GM23338 (cell line): ENCODE results near the gene SPNS1. TPM values are rescaled to one million over a fixed set of nuclear protein-coding genes. Genes with fewer than 3 reads are reported as not detected.

Experiments
- ATAC-seq: fragments of 200-7000 bp; cut with Tn5 transposase; 3 replicates; pipeline ENCODE4 v1.9.1; 2020
- DNase-seq: peaks from one replicate; pipeline ENCODE4 v3.0.0-alpha.2; 2015; ENCODE audit warnings: low spot score
- H2AFZ ChIP-seq: fragments of 200-600 bp; sonication (generic); 2 replicates; pipeline ENCODE4 v1.8.0; 2016; ENCODE audit warnings: antibody characterized with exemption, mild to moderate bottlenecking, moderate library complexity
- H3F3A ChIP-seq: fragments of 200-600 bp; sonication (generic); replicated peaks from 2 replicates; pipeline ENCODE4 v1.8.0; 2017; ENCODE audit warnings: antibody characterized with exemption, mixed run types, low read depth
- H3K27ac ChIP-seq: fragments of 200-600 bp; sonication (generic); 2 replicates; pipeline ENCODE4 v1.6.1; 2016; ENCODE audit warnings: low read depth
- H3K27me3 ChIP-seq: fragments of 200-600 bp; sonication (generic); 2 replicates; pipeline ENCODE4 v1.8.0; 2016; ENCODE audit warnings: mild to moderate bottlenecking, mixed run types, moderate library complexity; ENCODE audit not compliant: insufficient read depth
- H3K36me3 ChIP-seq: fragments of 200-600 bp; sonication (generic); 2 replicates; pipeline ENCODE4 v1.8.0; 2016; ENCODE audit warnings: mild to moderate bottlenecking; ENCODE audit not compliant: insufficient read depth
- H3K4me1 ChIP-seq: fragments of 200-600 bp; sonication (generic); 2 replicates; pipeline ENCODE4 v1.8.0; 2016; ENCODE audit warnings: mild to moderate bottlenecking, moderate library complexity; ENCODE audit not compliant: insufficient read depth
- H3K4me2 ChIP-seq: fragments of 200-600 bp; sonication (generic); 2 replicates; pipeline ENCODE4 v1.7.1; 2017; ENCODE audit warnings: mixed run types
- H3K4me3 ChIP-seq: fragments of 200-600 bp; sonication (generic); 2 replicates; pipeline ENCODE4 v1.6.1; 2016; ENCODE audit warnings: mixed run types
- H3K79me2 ChIP-seq: fragments of 200-600 bp; sonication (generic); replicated peaks from 2 replicates; pipeline ENCODE4 v1.8.0; 2017; ENCODE audit warnings: mild to moderate bottlenecking; ENCODE audit not compliant: insufficient read depth
- H3K9me2 ChIP-seq: fragments of 200-600 bp; sonication (generic); 2 replicates; pipeline ENCODE4 v1.8.0; 2017; ENCODE audit not compliant: insufficient read depth
- H4K20me1 ChIP-seq: fragments of 200-600 bp; sonication (generic); replicated peaks from 2 replicates; pipeline ENCODE4 v1.8.0; 2017; ENCODE audit warnings: mild to moderate bottlenecking; ENCODE audit not compliant: insufficient read depth
- H3K27ac Mint-ChIP-seq: 2 replicates; pipeline ENCODE4 v1.8.0; 2020; ENCODE audit warnings: inconsistent platforms, mild to moderate bottlenecking, moderate library complexity, mixed read lengths
- H3K27me3 Mint-ChIP-seq: 3 replicates; pipeline ENCODE4 v1.8.0; 2022; ENCODE audit warnings: low read depth, mild to moderate bottlenecking, moderate library complexity, mixed read lengths, inconsistent platforms; ENCODE audit not compliant: insufficient read depth, poor library complexity
- H3K36me3 Mint-ChIP-seq: 3 replicates; pipeline ENCODE4 v1.8.0; 2021; ENCODE audit warnings: low read depth, mild to moderate bottlenecking, inconsistent platforms, moderate library complexity, mixed read lengths
- H3K4me1 Mint-ChIP-seq: 3 replicates; pipeline ENCODE4 v1.8.0; 2020; ENCODE audit warnings: mild to moderate bottlenecking, inconsistent platforms, mixed read lengths
- H3K4me3 Mint-ChIP-seq: 3 replicates; pipeline ENCODE4 v1.8.0; 2021; ENCODE audit warnings: moderate library complexity, mild to moderate bottlenecking, inconsistent platforms, mixed read lengths
- H3K9me3 Mint-ChIP-seq: 3 replicates; pipeline ENCODE4 v1.8.0; 2020; ENCODE audit warnings: moderate library complexity, mild to moderate bottlenecking, inconsistent platforms, mixed read lengths
- CREB1 ChIP-seq: fragments of 250-450 bp; sonication (Bioruptor Pico); IDR thresholded peaks from 2 replicates; pipeline ENCODE4 v1.5.0; 2020; ENCODE audit warnings: low read depth, mild to moderate bottlenecking, moderate library complexity
- CTCF ChIP-seq, 2 experiments: fragments of 200-600 bp in 1 of 2; sonication (generic) in 1 of 2; conservative IDR thresholded peaks; 2 replicates each; pipeline versions ENCODE4 v1.5.1 to v1.6.1; 2016 to 2017; ENCODE audit warnings: antibody characterized with exemption in 2 of 2, low read depth in 2 of 2, mild to moderate bottlenecking in 2 of 2, moderate library complexity in 1 of 2
- NANOG ChIP-seq: IDR thresholded peaks from 2 replicates; pipeline ENCODE4 v1.6.1; 2016; ENCODE audit warnings: antibody characterized with exemption, borderline replicate concordance
- ZNF331 ChIP-seq: fragments of 250-450 bp; sonication (Bioruptor Pico); IDR thresholded peaks from 2 replicates; pipeline ENCODE4 v1.5.0; 2020; ENCODE audit warnings: low read depth, mild to moderate bottlenecking, moderate library complexity
- polyA plus RNA-seq: library from polyadenylated mRNA; unstranded; fragments of >200 nt; fragmentation: Nextera tagmentation; extraction: Ambion mirVana; gene quantifications from 2 replicates; pipeline ENCODE4 v1.2.1, GENCODE V29; 2016
- total RNA-seq: library from RNA; depleted of rRNA; stranded (reverse); fragments of >200 nt; shearing (Covaris generic); gene quantifications from 2 replicates; pipeline ENCODE4 v1.2.3, GENCODE V29; 2014
- TF ChIP-seq, protein P1 (sequence below): IDR thresholded peaks from one replicate; pipeline ENCODE4 v1.6.1; 2018; ENCODE audit warnings: antibody characterized with exemption; ENCODE audit not compliant: unreplicated experiment
- TF ChIP-seq, protein P2 (sequence below): fragments of 250-450 bp; sonication (Bioruptor Pico); IDR thresholded peaks from 2 replicates; pipeline ENCODE4 v1.5.0; 2020; ENCODE audit warnings: mild to moderate bottlenecking, moderate library complexity
- TF ChIP-seq, protein P3 (sequence below): IDR thresholded peaks from 2 replicates; pipeline ENCODE4 v1.6.1; 2016; ENCODE audit warnings: antibody characterized with exemption

Gene SPNS1
- total and polyA plus RNA-seq, 2 experiments from 2014 or later: 37.2 to 48.5 TPM

DNA sequence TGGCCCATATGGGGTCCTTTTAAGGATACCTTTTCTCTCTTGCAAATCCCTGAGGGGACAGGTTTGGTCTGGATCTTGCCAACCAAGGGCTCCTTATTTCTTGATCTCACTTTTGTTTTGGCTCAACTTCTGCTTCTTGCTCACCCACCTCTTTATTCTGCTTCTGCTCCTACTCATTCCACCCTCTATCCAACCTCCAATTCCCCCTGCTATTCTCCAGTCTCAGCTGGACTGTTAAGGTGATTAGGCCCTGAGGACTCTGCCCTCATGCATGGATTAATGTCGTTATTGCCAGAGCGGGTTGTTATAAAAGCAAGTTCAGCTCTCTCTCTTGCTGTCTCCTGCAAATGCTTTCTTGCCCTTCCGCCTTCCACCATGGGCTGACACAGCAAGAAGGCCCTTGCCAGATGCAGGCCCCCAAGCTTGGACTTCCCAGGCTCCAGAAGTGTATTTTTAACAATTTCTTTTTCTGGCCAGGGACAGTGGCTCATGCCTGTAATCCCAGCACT is 40.0 kb downstream of the SPNS1 start:
- Mint-ChIP-seq H3K27ac (no peak overlapping the region), H3K36me3 (no peaks in the 10 kb centered on the region), H3K27me3 (peaks cover 3% of the 10 kb centered on the region), H3K4me1 (no peaks in the 10 kb centered on the region), H3K4me3 (no peak overlapping the region), H3K9me3 (no peaks in the 10 kb centered on the region)
- DNase-seq (no peak), ATAC-seq (no peak)
- Histone ChIP-seq H3K36me3 (no peaks in the 10 kb centered on the region), H3F3A (no peaks in the 10 kb centered on the region), H3K4me2 (no peak overlapping the region), H3K27ac (no peak overlapping the region), H3K4me1 (no peaks in the 10 kb centered on the region), H3K27me3 (no peaks in the 10 kb centered on the region), H3K79me2 (no peaks in the 10 kb centered on the region), H4K20me1 (no peaks in the 10 kb centered on the region), H2AFZ (no peak overlapping the region), H3K9me2 (no peaks in the 10 kb centered on the region), H3K4me3 (no peak overlapping the region)
- TF ChIP-seq, protein P1, sequence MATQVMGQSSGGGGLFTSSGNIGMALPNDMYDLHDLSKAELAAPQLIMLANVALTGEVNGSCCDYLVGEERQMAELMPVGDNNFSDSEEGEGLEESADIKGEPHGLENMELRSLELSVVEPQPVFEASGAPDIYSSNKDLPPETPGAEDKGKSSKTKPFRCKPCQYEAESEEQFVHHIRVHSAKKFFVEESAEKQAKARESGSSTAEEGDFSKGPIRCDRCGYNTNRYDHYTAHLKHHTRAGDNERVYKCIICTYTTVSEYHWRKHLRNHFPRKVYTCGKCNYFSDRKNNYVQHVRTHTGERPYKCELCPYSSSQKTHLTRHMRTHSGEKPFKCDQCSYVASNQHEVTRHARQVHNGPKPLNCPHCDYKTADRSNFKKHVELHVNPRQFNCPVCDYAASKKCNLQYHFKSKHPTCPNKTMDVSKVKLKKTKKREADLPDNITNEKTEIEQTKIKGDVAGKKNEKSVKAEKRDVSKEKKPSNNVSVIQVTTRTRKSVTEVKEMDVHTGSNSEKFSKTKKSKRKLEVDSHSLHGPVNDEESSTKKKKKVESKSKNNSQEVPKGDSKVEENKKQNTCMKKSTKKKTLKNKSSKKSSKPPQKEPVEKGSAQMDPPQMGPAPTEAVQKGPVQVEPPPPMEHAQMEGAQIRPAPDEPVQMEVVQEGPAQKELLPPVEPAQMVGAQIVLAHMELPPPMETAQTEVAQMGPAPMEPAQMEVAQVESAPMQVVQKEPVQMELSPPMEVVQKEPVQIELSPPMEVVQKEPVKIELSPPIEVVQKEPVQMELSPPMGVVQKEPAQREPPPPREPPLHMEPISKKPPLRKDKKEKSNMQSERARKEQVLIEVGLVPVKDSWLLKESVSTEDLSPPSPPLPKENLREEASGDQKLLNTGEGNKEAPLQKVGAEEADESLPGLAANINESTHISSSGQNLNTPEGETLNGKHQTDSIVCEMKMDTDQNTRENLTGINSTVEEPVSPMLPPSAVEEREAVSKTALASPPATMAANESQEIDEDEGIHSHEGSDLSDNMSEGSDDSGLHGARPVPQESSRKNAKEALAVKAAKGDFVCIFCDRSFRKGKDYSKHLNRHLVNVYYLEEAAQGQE: no peak
- TF ChIP-seq CREB1 (no peak), ZNF331 (CRISPR knock-in tag) (no peak), NANOG (no peak), CTCF (conservative IDR thresholded peaks at IDR 0.05; ENCODE audit: low read depth in 2 of 2) (no peak)
- TF ChIP-seq, protein P2, sequence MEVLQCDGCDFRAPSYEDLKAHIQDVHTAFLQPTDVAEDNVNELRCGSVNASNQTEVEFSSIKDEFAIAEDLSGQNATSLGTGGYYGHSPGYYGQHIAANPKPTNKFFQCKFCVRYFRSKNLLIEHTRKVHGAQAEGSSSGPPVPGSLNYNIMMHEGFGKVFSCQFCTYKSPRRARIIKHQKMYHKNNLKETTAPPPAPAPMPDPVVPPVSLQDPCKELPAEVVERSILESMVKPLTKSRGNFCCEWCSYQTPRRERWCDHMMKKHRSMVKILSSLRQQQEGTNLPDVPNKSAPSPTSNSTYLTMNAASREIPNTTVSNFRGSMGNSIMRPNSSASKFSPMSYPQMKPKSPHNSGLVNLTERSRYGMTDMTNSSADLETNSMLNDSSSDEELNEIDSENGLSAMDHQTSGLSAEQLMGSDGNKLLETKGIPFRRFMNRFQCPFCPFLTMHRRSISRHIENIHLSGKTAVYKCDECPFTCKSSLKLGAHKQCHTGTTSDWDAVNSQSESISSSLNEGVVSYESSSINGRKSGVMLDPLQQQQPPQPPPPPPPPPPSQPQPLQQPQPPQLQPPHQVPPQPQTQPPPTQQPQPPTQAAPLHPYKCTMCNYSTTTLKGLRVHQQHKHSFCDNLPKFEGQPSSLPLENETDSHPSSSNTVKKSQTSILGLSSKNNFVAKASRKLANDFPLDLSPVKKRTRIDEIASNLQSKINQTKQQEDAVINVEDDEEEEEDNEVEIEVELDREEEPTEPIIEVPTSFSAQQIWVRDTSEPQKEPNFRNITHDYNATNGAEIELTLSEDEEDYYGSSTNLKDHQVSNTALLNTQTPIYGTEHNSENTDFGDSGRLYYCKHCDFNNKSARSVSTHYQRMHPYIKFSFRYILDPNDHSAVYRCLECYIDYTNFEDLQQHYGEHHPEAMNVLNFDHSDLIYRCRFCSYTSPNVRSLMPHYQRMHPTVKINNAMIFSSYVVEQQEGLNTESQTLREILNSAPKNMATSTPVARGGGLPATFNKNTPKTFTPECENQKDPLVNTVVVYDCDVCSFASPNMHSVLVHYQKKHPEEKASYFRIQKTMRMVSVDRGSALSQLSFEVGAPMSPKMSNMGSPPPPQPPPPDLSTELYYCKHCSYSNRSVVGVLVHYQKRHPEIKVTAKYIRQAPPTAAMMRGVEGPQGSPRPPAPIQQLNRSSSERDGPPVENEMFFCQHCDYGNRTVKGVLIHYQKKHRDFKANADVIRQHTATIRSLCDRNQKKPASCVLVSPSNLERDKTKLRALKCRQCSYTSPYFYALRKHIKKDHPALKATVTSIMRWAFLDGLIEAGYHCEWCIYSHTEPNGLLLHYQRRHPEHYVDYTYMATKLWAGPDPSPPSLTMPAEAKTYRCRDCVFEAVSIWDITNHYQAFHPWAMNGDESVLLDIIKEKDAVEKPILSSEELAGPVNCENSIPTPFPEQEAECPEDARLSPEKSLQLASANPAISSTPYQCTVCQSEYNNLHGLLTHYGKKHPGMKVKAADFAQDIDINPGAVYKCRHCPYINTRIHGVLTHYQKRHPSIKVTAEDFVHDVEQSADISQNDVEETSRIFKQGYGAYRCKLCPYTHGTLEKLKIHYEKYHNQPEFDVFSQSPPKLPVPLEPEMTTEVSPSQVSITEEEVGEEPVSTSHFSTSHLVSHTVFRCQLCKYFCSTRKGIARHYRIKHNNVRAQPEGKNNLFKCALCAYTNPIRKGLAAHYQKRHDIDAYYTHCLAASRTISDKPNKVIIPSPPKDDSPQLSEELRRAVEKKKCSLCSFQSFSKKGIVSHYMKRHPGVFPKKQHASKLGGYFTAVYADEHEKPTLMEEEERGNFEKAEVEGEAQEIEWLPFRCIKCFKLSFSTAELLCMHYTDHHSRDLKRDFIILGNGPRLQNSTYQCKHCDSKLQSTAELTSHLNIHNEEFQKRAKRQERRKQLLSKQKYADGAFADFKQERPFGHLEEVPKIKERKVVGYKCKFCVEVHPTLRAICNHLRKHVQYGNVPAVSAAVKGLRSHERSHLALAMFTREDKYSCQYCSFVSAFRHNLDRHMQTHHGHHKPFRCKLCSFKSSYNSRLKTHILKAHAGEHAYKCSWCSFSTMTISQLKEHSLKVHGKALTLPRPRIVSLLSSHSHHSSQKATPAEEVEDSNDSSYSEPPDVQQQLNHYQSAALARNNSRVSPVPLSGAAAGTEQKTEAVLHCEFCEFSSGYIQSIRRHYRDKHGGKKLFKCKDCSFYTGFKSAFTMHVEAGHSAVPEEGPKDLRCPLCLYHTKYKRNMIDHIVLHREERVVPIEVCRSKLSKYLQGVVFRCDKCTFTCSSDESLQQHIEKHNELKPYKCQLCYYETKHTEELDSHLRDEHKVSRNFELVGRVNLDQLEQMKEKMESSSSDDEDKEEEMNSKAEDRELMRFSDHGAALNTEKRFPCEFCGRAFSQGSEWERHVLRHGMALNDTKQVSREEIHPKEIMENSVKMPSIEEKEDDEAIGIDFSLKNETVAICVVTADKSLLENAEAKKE (CRISPR knock-in tag): no peak
- TF ChIP-seq, protein P3, sequence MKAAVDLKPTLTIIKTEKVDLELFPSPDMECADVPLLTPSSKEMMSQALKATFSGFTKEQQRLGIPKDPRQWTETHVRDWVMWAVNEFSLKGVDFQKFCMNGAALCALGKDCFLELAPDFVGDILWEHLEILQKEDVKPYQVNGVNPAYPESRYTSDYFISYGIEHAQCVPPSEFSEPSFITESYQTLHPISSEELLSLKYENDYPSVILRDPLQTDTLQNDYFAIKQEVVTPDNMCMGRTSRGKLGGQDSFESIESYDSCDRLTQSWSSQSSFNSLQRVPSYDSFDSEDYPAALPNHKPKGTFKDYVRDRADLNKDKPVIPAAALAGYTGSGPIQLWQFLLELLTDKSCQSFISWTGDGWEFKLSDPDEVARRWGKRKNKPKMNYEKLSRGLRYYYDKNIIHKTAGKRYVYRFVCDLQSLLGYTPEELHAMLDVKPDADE: no peak
